ENCODE measurements around the gene FREM2.

Gene FREM2

DNA sequence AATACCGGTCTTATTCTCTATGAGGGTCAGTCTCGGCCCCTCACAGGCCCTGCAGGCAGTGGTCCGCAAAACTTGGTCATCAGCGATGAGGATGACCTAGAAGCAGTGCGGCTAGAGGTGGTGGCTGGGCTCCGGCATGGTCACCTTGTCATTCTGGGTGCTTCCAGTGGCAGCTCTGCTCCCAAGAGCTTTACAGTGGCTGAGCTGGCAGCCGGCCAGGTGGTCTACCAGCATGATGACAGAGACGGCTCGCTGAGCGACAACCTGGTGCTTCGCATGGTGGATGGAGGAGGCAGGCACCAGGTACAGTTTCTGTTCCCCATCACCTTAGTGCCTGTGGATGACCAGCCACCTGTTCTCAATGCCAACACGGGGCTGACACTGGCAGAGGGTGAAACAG, 1.8 kb downstream of the FREM2 start:
- DNase-seq: no peak

DNA sequence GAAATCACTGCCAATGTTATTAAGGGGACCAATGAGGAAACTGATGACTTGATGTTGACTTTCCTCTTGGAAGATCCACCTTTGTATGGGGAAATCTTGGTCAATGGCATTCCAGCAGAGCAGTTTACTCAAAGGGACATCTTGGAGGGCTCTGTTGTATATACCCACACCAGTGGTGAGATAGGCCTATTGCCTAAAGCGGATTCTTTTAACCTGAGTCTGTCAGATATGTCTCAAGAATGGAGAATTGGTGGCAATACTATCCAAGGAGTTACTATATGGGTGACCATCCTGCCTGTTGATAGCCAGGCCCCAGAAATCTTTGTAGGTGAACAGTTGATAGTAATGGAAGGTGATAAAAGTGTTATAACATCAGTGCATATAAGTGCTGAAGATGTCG, 3.4 kb downstream of the FREM2 start:
- DNase-seq: no peak

DNA sequence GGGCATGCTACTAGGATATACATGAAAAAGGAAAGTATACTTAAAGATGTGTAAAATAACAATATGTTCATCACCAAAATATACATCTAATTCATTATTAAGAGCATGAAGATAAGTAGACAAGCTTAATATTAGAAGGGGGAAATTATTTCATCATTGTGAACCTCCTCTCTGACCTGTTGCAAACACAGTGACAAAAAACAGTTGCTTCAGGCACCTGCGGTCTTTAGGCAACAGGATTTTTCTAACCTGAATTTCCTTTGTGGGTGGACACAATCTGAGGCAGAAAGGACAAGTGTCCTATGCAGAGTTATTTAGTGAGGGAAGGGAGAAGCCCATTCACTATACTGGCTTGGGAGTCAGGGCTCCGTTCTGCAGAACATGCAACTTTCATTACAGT, 6.3 kb downstream of the FREM2 start:
- no peak for DNase-seq

DNA sequence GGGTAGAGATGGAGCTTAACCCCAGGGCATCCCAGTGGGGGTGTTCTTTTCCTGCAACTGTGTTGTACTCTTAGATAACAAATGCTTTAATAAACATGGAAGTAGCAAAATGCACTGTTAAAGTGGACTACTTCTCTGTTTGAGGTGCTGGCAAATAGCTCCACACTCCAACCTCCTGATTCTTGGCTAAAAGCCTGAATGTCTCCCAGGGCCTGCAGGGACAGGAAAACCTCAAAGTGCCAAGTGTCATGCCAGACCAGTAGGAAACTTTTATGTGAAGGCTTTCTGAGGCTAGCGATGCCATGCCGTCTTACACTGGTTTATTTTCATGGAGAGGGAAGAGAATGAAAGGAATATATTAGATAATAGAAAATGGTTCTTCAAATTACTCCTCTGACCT, 6.8 kb downstream of the FREM2 start:
- no peak for DNase-seq

DNA sequence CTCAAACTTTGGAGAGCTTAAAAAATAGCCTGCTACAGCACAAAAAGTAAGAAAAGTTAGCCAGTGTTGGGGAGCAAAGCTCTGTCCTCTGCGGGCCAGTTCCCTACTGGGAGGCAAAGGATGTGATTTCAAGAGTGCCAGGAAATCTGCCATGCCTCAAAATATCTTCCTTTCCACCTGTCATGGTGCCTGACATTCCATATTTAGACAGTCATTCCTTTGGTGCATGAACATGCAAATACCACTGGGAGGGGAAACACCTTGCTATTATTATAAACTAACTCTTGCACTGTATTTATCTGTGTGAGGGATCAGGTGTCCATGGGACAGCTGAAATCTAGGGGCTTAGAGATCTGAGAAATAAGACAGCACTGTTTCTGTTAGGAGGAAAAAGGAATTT, 10.3 kb downstream of the FREM2 start:
- no peak for DNase-seq

DNA sequence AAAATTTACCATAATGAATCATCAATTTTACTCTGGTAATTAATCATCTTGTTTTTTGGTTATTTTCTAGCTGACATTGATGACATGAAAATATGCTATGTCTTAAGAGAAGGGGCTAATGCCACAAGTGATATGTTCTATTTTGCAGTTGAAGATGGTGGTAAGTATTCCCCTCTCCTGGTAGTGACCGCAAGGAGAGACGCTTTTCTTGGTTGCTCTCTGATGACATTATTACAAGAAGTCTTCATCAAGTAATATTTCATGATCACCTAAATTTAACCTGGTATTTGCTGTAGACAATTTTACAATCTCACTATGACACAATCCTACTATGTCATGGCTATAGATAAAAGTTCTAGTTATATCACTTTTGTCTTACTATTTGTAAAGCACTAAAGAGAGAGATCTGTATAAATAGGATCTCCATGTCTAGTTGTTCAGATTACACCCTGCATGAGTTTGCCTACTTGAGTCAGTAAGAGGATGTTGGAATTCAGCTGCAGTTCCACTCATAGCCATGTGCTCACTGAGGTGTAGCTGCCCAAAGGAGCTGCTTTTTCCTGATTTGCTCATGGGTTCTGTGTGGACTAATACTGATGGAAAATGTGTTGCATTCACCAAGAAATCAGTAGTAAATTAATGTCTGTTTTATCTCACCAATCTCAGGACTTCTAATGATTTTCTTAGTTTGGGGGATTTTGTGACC, 10.9 kb downstream of the FREM2 start:
- DNase-seq: no peak

DNA sequence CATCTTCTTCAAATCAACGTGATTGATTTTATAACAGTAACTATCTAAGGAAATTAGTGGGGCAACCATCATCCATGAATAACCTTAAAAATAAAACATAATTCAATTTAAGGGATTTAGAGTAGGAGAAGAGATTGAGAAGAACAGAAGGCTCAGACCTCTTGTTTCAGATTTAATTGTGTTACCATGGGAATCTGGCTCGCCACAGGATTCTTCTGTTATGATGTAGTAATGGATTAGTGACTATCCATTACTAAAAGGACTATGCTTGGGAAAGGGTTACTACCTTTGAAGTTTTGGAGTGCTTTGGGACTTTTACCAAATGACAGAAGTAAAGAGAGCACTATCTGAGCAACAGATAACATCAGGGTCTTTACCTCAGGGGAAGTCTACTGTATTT, 13.2 kb downstream of the FREM2 start:
- no peak for DNase-seq

DNA sequence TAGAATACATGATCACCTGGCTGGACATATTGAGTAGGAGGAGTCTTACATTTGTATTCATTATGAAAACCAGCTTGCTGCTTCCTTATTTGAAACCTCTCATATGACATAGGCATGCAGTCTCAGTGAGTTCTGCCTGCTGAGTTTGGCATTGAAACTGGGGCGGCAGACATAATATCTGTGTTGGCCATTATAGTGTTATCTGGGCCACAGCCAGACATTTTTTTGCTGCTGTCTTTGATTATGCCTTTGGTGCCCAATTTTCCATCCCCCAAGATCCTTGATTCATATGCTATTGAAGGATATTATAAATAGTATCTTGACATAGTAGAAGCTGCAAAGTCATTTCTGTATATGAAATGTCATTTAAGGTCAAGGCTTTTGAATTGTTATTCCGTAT, 15.8 kb downstream of the FREM2 start:
- DNase-seq: no peak

DNA sequence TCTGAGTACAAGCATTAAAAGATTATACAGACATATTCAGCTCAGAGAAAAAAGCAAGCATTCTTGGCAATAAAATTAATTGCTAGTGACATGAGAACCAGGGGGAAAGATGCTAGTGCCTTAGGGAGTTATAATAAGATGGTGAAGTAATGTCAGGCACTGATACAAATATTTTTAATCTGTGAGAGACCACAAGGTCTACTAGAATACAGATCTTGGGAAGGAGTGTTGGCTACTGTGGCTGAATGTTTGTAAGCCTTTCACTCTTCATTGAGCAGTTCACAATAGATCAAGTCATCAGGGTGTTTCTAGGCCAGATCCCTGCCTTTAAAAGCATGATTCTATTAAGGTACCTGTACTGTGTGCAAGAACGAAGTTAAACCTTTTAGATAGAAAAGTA, 16.4 kb downstream of the FREM2 start:
- no peak for DNase-seq

DNA sequence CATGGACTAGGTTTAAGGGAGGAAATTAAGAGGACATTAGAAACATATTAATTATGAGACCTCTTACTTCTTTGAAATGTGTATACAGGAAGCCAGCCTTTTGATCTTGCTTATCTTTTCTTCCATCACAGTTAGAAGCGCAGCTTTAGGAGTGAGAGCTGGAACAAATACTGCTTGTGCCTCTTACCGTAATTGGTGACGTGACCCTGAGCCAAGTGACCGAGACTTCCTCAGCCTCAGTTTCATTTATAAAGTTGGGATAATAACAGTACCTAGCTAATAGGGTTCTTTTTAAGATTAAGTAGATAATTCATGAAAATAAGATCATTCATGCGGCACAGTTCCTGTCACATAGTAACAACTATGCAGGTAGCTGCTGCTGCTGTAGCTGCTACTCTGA, 18.5 kb downstream of the FREM2 start:
- DNase-seq: no peak

DNA sequence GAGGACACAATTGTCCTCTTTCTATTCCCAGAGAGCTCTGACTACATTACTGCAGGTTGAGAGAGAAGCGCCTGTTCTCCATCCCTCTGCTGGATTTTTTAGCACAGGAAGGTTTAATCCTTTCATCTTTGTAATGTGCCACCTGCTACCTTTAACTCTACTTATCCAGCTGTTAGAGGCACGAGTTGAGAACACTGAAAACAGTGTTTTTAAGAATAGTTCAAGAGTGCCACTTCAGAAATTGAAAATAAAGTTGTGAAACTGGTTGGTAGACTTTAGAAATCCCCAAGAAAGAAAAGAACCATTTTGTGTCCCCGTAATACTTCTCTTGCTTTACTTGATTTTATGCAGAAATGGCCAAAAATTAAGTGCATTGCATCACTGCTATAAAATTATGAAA, 20.6 kb downstream of the FREM2 start:
- no peak for DNase-seq

DNA sequence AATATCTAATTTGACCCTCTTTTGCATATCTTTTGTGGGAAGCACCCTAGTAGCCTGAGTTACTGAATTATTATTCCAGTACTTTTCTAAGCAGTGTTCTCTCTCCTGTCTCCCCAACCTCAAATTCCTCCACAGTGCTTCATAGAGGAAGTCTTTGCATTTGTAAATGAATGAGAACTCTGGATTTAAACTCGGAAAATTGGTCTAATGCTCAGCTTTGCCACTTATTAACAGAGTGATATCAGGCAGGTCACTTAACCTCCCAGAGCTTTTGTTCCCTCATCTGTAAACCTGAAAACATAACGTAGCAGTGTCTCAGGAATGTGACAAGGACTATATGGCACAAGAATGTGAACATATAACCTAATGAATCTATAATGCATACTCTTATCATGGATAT, 26.2 kb downstream of the FREM2 start:
- DNase-seq: no peak

DNA sequence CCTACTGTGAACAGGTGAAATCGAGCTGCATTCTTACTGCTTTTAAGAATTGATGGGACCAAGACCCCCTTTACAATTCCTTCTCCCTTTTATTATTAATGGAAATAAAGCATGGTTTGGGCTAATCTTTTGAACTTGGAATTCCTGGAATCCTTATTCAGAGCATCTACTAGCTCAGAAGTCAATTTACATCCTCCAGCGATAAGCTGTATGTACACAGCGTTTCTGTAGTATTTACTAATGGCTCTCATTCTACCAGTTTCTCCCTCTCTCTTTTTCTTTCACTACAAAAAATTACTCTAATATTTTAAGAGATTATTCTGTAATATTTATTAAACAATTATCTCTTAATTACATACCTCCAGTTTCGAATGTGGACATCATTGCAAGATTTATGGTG, 31.5 kb downstream of the FREM2 start:
- DNase-seq: no peak

DNA sequence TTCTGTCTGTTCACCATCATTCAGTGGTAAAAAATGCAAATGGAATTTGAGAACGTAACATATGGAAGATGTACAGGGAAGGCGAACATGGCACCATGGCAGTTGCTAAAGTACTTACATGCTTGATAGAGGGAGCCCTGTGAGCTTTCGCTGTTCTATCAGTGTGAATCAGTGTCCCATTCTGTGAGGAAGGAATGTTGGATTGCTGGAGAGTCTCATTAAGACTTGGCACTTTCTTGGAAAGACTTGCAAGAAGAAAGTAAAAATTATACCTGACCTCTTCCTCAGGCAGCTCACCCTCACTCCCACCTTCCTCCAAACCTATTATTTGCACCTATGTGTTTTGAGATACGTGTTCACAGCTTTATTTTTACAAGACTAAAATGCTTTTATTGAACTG, 43.5 kb downstream of the FREM2 start:
- DNase-seq: no peak

DNA sequence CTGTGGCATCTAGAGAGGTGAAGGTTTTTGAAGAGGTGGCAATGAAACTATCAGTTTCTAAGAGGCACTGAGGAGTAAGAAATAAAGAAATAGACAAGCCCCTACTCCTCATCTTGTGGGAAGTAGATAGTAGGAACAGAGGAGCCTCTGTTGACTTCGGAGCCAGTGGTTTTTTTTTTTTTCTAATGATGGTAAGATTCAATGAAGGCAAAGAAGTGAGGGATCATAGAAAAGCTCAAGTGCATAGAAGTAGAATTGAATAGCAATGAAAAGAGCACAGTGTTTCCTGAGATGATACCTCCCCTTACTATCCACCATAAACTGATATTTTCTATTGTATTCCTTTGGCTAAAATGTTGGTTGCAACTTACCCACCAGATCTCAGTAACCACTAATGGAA, 46.3 kb downstream of the FREM2 start:
- no peak for DNase-seq

DNA sequence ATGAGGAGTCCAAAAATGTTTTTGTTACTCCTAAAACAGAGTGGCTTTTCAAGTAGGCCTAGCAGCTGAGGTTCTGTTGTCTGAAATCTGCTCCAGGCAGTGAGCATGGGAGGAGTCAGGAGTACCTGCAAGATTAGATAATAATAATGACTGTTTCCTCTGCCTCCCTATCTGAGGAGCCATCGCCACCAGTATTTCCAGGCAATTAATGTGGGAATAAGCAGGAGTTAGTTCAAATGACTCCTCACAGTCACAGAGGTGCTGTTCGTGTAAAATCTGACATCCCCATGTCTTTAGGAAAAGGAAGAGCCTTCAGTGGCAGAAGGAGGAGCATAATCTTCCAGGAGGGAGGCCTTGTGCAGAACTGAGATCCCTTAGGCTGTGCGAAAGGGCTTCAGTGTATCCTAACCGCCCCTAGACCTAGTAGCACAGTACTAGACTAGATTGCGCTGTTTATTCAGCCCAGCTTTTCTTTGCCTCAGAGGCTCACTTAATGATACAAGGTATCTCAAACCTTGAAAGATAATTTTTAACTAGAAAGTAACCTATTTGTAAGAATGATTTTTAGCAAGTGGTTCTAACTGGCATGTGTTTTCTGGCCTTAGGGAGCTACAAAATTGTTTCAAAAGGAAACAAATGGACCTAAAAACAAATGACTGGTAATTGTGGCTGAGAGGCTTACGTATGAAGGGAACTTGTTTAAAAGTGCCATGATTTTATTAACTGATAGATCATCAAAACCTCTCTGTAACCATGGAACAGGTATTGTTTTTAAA, 49.0 kb downstream of the FREM2 start:
- no peak for DNase-seq

DNA sequence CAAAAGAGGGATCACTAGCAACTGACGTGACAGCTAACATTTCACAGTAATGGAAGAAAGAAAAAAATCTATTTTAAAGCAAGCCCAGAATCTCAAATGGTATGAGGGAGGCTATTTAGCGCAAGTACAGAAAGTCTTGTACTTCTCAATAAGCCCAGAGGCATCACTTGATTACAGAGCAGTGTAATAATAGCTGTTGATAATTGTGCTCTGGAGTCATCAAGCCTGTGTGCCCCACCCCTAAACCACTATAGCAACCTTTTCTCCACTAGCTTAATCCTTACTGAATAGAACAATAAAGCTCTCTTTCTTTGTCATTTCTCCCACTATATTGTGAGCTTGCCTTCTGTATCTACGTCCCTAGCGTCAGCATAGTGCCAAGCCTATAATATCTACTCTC, 56.6 kb downstream of the FREM2 start:
- no peak for DNase-seq

DNA sequence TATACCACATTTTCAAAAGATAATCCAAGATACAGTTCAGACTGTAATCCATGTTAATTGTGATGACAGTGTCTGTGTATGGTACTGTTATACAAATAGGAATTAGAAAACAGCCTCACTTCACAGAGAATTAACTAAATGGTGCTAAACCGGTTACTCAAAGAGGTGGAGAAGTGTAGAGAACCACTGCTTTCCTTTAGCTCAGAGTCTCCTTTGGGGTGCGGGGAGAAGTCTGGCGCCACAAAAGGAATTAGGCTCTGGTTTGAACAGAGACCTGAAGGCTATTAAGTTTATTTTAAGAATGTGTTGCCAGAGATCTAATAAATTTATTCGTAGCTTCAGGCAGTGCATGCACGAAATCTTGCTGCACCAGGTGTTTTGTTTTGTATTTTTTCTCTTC, 65.8 kb downstream of the FREM2 start:
- no peak for DNase-seq

DNA sequence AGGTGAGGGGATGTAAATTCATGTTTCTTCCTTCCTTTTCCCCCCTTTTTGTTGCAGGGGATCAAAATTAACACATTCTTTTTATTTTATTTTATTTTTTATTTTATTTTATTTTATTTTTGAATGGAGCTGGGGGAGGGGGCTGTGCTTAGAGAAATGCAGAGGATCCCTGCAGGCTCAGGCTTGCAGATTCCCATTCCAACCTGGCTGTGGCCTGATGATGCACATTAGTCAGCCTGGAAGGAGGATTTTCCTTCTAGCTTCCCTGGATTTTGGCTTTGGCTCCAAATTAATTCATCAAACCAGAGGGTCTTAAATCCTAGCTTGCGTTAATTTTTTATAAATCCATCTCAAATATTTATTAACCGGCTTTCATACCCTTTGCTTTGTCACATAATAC, 67.0 kb downstream of the FREM2 start:
- DNase-seq: no peak

DNA sequence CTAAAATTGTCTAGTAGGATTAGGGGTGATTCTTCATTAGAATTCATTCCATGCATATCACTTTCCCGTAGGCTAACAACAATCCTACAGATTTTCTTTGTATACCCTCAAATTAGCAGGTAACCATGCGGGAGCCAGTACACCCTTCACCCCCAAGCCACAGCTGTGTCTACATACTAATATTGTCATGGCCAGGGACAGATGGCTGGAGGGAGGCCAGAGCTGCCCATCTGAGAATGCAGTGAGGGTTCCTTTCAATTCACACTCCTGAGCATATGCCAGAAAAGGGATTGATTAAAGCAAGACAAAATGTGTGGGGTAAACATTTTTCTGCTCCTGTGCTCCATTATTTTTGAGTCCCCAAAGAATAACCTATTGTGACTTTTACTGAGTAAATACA, 68.9 kb downstream of the FREM2 start:
- DNase-seq: no peak

DNA sequence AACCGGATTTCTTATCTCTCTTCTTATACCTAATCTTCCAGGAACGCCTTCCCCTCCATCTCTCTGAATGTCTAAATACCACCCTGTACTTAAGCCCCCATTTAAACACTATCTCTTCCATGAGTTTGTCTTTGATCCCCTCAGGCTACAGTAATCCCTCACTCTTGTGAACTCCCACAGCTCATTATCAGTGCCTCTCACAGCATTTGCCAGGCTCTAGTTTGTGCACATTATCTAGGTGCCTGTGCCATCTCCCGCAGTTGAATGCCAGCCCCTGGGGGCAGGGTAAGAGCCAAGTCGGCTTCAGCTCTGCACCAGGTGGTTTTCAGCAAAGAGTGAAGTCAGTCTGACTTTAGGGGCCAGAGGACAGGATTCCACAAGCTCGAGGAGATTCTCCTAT, 71.4 kb downstream of the FREM2 start:
- DNase-seq: no peak

DNA sequence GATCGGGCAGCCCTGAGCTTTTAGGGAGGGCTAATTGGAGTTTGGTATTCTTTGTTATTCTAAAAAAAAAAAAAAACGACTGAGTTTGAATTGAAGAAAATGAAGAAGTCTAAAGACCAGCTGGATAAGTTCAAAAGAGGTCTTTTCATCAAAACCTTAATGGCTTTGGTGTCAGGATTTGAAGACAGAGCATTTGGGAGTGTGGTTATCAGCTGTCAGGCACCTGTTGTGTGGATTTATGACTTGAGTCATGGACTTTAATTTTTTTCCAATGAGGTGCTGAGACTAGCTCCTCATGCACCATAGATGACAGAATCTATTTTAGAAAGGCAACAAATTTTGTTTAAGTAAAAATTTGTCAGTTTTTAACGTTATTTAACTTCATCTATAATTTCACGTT, 72.5 kb downstream of the FREM2 start:
- no peak for DNase-seq

DNA sequence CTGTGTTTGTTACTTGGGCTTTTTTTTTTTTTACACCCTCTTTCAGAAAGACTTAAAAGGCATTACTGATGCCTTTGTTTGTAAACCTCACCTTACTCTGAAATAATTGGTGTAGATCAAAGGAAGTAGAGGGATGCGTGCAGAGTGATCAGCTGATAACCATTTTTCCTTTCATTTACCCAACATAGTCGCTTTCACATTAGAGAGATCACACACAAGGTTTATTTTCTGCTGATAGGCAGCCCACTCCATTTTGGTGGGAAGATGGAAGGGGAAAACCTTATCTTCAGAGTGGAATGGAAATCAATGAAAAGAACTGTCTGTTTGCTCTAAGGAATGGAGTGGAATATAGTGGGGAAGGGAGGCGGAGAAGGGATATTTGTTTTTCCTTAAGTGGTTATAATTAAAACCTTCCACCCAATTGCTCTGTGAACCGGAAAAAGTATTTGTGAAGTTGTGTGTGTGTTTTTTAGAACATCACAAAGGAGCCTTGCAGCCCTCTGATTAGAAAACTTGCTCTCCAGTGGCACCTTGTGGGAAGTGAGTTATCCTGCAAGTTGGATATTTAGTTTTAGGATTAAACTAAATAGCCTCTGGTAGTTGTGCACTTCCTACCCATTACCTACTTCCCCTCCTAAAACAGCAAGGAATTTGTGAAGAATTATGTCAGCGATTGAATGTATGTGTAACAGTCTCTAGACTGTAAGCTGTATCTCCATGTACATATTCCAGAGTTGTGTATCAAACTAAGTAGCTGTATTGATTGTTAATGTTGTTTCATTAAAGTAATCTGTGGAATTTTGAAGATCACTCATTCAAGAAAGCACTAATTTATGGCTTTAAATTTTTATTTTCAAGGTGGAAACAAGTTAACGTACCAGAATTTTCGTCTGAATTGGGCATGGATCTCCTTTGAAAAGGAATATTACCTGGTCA, 76.8 kb downstream of the FREM2 start:
- DNase-seq: peak; percentile 60

DNA sequence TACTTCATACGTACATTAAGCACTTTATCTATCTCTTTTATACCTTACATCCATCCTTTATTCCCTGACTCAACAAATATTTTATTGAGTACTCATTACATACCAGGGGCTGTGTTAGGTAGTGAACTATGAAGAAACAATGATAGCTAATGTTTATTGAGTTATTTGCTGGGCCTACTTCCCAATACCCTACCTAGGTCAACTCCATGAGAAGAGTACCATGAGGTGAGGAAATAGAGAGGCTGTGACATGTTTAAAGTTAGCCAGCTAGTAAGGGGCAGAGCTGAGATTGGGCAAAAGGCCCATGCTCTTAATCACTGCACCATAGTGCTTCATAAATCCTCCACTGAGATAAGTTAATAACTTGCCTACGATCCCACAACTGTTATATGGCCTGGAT, 79.9 kb downstream of the FREM2 start:
- no peak for DNase-seq

Data from hematopoietic multipotent progenitor cell treated with erythropoietin and hydrocortisone succinate and interleukin-3 and kit ligand, for 4 days (in vitro differentiated cells).